GM19240 (cell line): ENCODE data around the gene STX3.
"Not testable (repeated sequence)": the region's sequence is repeated elsewhere in the genome, so short reads cannot be mapped to it uniquely, and the experiment has no call there.

Experiments used
- DNase-seq: peaks from one replicate; pipeline ENCODE4 v3.0.0; 2011; ENCODE audit warnings: low spot score; ENCODE audit not compliant: insufficient read length

The STX3 gene

DNA sequence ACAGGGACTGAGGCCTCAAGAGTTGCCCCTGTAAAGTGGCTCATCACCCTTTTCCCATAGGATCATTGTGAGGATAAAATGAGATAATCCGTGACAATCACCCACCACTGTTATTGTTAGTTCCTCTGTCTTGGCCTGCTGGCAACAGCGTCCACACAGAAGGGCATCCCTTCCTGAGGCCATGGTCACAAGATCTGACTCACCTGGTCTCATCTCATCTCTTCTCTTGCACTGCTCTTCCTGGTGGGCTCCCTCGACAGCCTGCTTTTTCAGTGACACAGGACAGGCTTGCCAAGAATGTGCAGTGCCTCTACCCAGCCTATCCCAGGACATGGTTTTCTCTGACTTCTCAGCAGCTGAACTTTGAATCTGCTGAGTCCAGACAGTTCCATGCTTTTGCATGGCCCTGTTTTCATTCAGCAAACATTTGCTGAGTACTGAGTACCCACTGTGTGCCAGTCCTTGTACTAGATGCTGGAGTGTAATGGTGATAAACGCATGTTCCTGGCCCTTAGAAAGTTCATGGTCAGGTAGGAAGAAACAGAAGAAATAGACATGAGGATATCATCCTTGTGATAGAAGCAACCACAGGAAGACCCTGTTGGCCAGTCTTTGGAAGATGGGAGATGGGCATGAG, 3.3 kb downstream of the STX3 start:
- DNase-seq = no peak

DNA sequence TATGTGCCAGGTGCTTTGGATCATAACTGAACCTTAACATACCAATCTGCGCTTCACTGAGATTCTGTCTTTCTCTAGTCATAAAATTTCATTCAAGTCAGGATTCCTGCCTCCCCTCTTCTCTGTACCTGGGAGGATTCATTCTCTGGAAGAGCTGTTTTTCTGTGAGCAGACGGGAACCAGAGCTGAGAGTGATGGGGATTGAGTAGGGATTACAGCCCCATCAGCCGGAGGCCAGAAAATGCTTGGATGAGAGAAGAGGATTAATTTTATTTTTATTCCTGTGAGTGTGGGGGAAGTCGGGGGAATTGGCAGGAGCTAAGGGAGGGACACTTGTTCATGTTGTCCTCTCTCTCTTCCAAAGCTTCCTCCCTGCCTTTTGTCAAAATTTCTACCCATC, 4.7 kb downstream of the STX3 start:
- DNase-seq = no peak

DNA sequence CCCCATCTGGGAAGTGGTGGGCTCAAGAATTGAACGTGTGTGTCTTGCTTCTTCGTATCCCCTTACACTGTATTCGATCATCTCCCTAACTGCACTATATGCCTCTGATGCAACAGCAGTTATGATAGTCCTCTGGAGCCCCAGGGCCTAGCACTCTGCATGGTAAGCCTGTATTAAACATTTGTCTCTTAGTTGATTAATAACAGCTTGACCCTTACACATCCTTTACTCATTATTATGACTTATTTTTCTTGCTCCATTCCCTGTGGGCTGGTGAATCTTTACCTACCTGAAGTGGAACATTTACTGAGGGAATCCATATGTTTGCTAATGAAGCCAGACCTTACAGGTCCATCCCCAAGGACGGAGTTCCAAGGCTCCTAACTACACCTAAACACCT, 5.6 kb downstream of the STX3 start:
- no peak for DNase-seq

DNA sequence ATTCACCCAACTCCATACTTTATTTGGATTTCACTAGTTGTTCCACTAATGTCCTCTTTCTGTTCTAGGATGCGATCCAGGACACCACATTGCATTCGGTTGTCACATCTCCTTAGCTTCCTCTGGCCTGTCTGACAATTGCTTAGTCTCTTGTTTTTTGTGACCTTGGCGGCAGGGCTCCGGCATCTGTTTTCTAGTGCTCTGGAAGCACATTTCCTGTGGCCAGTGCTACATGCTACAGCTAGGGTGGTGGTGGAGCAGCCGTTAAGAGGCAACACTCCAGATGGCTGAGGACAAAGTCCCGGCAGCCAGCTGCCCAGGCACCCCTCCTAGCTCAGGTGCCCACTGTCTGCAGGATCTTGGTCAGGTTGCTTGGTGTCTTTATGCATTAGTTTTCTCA, 6.8 kb downstream of the STX3 start:
- DNase-seq = no peak

DNA sequence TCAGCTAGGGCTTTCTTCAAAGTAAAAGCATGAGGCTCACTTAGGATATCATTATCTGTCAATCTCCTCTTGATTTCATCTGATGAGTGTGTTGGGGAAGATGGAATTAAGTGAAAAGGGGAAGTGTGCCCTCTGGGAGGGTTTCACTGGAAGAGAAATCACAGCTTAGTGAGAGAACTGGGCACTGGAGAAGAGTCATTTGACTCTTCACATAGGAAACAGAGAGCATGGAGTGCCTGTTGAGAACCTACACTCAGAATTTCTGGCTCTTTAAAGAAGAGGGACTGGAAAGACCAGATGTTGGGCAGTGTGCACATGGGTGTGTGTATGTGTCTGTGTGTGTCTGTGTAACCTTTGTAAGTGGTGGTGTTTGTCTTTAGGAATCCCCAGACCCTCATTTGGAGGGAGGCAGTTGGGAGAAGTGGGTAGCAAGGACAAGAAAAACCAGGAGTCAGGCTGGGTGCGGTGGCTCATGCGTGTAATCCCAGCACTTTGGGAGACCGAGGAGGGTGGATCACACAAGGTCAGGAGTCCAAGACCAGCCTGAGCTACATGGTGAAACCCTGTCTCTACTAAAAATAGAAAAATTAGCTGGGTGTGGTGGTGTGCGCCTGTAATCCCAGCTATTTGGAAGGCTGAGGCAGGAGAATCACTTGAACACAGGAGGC, 10.0 kb downstream of the STX3 start:
- DNase-seq = no peak

DNA sequence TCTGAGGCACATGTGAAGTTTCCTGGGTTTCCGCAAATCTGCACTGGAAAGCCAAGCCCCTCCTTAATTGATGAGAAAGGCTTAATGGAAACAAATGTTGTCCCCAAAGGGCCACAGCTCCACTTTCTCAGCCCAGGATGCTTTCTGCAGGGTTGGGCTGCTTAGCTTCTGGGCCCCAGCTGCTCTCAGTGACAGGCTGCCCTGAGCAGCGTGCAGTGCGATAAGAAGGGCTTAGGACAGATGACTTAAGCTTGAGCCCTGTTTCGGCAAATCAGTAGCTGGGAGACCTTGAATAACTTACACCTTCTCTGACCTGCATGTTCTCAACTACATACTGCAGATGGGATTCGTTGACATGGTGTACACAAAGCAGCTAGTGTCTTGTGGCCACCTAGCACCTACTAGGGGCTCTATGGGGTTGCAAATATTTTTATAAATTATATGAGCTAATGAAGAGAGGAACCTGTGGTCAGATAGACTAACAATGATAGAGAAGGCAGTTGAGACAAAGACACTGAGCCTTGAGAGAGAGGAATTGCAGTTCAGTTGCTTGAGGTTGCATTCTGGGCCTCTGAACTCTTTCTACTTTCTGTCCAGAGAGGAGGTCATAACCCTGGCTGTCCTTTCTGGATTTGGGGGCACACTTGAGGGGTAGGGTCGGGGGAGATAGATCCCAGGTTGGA, 11.5 kb downstream of the STX3 start:
- no peak for DNase-seq

DNA sequence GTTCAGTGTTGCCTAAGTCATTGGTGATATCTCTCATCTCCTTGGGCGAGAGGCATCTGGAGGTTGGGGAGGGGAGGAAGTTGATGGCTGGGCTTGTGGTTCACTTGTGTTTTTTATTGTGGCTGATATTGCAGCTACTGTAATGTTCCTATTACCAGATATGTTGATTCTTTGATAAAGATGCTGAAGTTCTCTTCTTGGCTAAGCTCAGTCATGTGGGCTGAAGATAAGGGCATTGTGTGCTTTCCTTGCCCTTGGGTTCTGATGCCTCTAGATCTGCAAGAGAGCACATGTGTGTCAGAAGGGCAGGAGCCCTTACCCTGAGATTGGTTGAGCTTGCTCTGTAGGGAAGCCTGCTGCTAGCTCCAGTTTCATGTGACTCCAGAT, 12.0 kb downstream of the STX3 start:
- no peak for DNase-seq

DNA sequence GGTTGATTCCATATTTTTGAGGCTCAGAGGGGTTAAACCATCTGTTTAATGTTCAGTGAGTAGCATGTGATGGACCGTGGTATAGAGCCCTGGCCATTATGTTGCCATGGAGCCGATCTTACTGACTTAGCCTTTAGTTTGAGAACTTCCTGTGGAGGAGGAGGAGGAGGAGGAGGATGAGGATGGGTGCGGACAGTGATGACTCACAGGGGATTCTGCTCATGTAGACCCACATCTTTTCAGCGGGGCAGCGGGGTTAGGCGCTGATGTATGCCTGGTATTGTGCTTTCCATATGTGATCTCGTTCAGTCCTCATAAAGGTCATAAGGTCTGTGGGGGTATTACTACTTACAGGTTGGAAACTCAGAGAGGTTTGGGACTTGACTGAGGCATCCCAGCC, 13.9 kb downstream of the STX3 start:
- DNase-seq = no peak

DNA sequence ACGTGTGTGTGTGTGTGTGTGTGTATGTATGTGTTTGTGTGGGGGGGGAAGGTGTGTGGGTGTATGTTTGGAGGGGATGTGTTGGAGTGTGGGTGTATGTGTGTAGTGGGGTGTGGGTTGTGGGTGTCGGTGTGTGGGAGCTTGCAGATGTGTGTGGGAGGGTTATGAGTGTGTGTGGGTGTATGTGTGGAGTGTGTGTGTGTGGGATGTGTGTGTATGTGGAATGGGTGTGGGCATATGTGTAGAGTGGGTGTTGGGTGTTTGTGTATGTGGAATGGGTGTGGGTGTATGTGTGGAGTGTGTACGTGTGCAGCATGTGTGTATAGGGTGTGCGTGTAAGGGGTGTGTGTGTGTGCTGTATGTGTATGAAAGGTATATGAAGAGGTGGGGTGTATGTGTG, 14.7 kb downstream of the STX3 start:
- DNase-seq = no peak

DNA sequence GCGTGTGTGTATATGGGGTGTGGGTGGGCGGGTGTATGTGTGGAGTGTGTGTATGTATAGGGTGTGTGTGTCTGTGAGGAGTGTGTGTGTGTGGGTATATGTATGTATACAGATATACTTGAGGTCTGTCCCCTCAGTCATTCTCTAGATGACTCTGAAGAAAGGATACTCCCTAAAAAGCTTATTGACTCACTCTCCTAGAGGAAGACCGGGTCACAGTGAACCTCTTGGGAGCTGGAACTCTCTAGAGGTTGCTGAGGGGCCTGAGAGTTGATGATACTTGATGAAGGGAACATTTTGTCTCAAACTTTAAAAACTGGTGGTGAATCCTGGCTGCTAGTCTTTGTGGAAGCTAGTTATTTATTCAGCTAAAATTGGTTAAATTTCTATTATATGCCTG, 15.1 kb downstream of the STX3 start:
- DNase-seq = no peak

DNA sequence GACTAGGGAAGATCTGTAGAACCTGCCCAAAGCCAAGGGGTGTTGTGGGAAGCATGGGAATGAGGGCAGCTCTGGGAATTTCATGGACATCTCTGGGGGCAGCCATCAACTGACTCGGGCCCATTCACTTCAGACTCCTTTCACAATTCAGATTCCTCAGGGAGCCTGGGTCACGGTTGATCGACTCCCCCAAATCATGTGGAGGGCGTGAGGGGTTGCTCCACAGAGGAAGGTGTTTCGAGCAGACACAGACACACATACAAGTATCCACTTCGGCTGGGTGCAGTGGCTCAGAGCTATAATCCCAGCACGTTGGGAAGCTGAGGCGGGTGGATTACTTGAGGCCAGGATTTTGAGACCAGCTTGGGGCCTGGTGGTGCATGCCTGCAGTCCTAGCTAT, 15.7 kb downstream of the STX3 start:
- DNase-seq = no peak

DNA sequence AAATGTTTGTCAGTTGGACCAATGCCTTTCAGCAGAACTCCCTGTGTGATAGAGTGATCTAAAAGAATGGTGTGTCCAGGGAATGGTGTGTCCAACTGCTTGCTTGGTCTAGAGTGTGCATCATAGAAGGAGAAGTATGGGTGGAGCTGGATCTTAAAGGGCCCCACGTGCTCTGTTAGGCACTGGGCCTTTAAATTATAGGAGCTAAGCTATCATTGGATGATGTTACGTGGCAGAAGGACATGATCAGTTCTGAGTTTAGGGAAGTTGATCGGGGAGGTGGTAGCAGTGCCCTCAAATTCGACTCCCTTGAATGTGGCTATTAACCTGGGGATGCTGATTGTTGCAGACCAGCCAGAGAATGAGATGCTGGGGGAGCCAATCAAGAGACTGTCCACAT, 16.4 kb downstream of the STX3 start:
- no peak for DNase-seq

DNA sequence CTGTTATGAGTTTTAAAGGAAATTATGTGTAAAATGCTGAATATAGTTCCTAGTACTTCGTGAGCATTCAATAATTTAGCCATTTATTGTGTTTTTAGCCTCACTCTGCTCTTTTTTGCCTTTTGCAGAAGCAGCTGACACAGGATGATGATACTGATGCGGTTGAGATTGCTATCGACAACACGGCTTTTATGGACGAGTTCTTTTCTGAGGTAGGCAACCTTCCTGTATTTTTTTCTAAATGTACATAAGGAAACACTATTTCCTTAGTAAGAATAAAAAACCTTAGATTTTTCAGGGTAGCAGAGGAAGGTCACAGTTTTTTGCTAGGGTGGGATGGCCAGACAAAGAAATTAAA, 17.9 kb downstream of the STX3 start:
- no peak for DNase-seq

DNA sequence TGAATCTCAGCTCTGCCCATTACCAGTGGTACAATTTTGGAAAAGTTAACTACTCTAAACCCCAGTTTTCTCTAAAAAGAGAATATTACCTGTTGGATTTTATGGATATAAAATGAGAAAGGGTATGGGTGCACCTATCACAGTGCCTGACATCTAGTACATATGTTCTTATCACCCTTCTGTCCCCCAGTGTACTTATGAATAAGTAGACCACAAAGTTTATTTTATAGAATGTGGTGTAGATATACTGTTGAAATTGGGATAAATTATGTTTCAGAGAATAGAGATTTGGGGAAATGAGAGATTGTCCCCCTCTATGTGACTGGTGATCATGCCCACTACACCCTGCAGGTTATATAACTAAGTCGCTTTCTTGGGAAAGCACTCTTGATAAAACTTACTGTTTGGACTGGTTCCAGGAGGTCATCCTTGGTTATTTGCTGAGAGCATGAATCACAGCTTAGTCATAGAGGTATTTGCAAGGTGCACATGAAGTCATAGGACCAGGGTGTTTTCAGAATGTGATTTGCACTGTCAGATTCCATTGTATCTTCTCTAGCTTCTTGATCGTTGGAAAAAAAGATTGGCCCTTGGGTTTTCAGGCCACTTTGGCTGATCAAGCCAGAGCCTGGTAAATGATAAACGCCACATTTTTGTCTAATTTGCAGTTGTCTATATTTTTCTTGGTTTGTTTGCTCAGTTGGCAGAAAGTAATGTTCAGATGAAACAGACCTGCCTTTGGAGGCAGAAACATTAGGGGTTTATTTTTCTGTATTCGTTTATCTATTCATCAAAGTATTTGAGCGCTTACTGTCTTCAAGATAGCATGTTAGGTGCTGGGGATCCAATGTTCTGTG, 21.3 kb downstream of the STX3 start:
- DNase-seq = no peak

DNA sequence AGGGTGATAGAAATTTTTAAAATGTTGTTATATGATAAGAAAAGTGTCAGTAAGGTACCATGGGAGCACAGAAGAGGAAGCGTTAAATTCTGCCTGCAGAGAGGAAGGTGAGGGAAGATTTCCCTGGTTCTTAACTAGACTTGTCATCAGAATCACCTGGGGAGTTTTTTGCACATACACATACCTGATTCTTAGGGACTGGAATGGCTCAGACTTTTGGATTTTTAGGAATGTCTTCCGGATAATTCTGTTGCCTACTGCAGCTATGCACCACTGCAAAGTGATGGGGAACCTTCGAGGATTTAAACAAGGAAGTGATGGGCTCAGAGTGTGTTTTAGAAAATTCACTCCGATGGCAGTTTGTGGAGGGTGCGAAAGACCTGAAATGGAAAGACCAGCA, 21.9 kb downstream of the STX3 start:
- DNase-seq = no peak

DNA sequence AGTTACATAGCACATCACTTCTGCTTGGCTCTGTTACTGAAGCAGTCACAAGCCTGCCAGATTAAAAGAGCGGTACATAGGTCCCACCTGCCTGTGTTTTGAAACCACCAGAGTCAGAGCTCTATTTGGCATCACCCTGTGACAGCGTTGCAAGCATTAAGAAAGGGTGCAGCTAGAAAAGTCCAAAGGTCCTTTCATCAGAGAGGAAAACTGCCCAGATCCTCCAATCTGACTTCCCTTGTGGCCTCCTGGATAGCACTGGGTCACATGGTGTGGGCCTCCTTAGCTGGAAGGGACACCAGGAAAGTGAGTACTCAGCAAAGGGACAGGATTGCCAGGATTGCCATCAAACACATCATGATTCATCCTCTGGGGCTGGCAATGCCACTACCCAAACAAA, 22.9 kb downstream of the STX3 start:
- DNase-seq = no peak

DNA sequence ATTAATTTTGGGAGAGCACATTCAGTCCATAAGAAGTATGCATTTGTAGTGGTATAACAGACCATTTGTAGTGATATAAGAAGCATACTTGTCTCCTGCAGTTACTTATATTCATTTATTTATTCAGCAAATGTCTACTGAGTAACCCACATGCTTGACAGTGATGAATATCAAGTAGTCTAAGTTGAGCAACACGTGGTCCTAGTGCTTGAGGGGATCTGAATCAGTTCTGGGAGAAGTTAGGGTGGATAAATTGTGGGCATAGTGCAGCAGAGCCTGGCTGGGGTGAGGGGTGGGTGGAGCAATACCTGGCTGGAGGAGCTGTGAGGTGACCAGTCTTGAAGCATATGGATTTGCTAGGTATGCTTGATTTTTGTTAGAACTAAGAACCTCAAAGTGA, 24.3 kb downstream of the STX3 start:
- no peak for DNase-seq

DNA sequence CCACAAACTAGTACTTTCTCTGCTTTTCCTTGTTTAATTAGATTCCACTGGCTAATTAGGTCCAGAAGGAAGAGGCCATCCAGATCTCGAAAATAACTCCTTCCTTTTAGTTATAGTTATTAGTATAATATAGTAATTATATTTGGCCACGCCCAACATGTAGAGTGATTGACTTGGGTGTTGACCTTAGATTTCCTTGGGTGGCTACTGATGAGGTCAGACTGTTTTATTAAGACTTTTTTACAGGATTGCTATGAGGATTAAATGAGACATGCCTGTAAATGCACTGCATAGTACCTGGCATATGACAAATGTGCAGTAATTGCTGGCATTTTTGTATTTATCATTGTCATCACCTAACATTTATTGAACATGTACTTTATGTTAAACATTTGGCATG, 26.9 kb downstream of the STX3 start:
- DNase-seq = no peak

DNA sequence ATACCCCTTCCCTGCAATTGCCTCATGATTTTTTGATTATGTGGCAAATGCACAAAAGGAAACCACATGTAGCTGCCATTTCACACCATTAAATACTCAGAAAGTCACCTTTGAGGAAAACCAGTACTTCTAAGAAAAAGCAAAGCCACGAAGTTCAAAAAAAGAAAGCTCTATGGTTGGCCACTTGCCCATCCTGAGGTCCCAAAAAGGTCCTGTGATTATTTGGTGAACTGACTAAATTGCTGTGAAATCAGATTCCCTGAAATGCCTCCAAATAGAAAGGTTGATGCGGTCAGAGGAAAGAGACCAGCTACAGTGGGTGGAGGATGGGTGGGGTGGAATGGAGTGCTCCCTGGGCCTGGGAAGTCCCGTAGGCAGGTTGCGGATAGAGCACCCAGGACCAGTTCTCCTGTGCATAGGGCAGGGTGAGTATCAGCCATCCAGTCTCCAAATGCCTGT, 28.5 kb downstream of the STX3 start:
- DNase-seq = no peak

DNA sequence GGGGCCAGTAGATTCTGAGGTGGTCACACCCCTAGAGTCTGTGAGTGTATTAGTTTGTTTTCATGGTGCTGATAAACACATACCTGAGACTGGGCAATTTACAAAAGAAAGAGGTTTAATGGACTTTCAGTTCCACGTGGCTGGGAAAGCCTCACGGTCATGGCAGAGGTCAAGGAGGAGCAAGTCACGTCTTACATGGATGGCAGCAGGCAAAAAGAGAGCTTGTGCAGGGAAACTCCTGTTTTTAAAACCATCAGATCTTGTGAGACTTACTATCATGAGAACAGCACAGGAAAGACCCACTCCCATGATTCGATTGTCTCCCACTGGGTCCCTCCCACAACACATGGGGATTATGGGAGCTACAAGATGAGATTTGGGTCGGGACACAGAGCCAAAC, 29.3 kb downstream of the STX3 start:
- not testable (repeated sequence) for DNase-seq

DNA sequence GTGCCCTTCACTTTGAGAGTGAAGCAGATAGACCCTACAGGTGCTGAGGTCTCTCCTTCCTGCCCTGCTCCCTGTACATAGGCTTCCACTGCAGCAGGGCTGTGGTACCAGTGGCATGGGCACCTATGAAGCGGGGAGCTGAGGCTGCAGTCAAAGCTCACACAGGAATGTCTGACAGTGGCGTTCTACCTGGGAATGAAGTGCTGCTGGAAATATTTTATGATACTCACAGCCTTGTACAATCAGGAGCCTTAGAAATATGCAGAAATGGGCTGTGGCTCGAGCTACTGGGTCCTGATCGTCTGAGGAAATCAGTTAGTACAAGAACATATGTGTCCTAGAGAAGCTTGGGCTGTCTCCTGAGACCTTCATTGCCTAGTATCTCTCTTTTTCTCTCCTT, 30.6 kb downstream of the STX3 start:
- no peak for DNase-seq

DNA sequence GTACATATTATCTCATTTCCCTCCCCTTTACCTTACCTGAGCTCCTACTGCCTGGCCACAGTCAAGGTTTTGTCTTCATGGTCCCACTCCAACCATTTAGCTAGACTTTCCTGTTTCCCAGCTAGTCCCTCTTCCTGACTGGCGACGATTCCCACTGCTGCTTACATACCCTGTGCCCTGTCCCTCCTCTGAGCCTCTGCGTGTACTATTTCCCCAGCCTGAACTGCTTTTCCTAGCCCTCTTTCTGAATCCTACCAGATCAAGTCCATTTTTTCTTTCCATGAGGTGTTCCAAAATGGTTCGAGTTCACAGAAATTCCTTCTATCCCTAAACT, 32.0 kb downstream of the STX3 start:
- DNase-seq = no peak
